Thyroid gland (tissue), 4 donors: ENCODE results near the gene LEF1. TPM values are rescaled to one million over a fixed set of nuclear protein-coding genes. Genes with fewer than 3 reads are reported as not detected.

ENCODE experiments used
- DNase-seq, 2 donors: peaks; one replicate each; pipeline ENCODE4 v3.0.0-alpha.2; 2019
- H3K27ac ChIP-seq, 3 donors: fragments of 200-600 bp; sonication (generic); 1 replicate in 2 of 3; 2 replicates in 1 of 3; pipeline ENCODE4 v1.5.1; 2016 to 2019; ENCODE audit warnings: mild to moderate bottlenecking in 1 of 3, moderate library complexity in 1 of 3
- H3K27me3 ChIP-seq: fragments of 200-600 bp; sonication (generic); one replicate; pipeline ENCODE4 v1.5.1; 2019
- H3K36me3 ChIP-seq, 2 donors: fragments of 200-600 bp; sonication (generic); one replicate each; pipeline ENCODE4 v1.5.1; 2016 to 2019
- H3K4me1 ChIP-seq, 2 donors: fragments of 200-600 bp; sonication (generic); one replicate each; pipeline ENCODE4 v1.5.1; 2017 to 2019
- H3K4me3 ChIP-seq, 3 donors: fragments of 200-600 bp; sonication (generic); replicated peaks in 1 of 3; 1 replicate in 2 of 3; 2 replicates in 1 of 3; pipeline ENCODE4 v1.5.1; 2016; ENCODE audit warnings: mild to moderate bottlenecking in 1 of 3
- H3K9me3 ChIP-seq: fragments of 200-600 bp; sonication (generic); one replicate; pipeline ENCODE4 v1.5.1; 2017
- POLR2A ChIP-seq, 2 donors: fragments of 450-650 bp; IDR thresholded peaks; one replicate each; pipeline ENCODE4 v1.6.1; 2017; ENCODE audit warnings: antibody characterized with exemption in 2 of 2, mild to moderate bottlenecking in 2 of 2, moderate library complexity in 1 of 2
- WGBS, 2 donors: methylation state at CpG; one replicate each; pipeline ENCODE4 v1.1.5; 2017; 5-methylcytosine and 5-hydroxymethylcytosine counted together
- intact Hi-C: fragments of 100-400 bp; cut with DNase I; formaldehyde crosslinking; loops from one replicate; pipeline ENCODE4 v1.15.1; 2023
- total RNA-seq, 4 donors: library from RNA; depleted of rRNA; stranded (reverse); fragments of >200 nt; gene quantifications; one replicate each; pipeline ENCODE4 v1.2.3, GENCODE V29; 2016
- TF ChIP-seq, protein P1 (sequence below), 6 experiments: fragments of 200-600 bp in 3 of 6; fragments of 450-650 bp in 3 of 6; sonication (generic) in 3 of 6; IDR thresholded peaks; one replicate each; pipeline ENCODE4 v1.5.1; 2016 to 2019; ENCODE audit warnings: antibody characterized with exemption in 6 of 6, mild to moderate bottlenecking in 2 of 6, inconsistent platforms in 1 of 6, moderate library complexity in 1 of 6

The LEF1 gene
- total RNA-seq, 4 donors from 2014 or later: 4.2 to 24.3 (median 9.9) TPM

DNA sequence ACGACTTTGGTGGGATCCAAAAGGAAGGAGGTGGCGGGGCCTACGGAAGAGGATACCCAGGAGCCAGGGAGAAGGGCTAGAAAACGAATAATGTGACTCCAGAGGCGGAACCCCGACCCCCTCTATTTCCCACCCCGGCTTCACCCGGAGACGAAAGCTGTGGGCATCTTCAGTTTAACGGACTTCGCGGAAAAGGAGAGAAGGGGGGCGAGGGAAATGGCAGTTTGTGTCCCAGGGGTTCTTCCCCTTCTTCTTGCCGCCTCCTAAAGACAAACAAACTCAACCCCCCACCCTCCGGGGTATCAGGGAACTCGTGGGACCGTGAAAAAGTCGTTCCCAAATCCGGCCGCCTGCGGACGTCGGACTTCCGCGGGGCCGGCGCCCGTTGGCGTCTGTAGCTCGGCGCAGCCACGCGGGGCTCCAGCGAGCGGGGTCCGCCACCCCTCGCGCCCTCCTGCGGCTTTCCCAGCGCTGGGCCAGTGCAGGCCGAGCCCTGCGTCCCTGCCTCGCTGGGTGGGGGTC is 3.6 kb upstream of the LEF1 start:
- peak in 1 of 2 donors; percentile 38 for DNase-seq
- H3K4me3 ChIP-seq: peak overlapping the region in 1 of 3 donors; percentile 55
- WGBS, 2 donors: 7% methylated on average over 18 to 32 of the region's 43 CpGs
- intact Hi-C loops: no loop called here
- H3K27ac ChIP-seq: peak overlapping the region in 1 of 3 donors; percentile 56
- H3K9me3 ChIP-seq: no peaks in the 10 kb centered on the region
- no peaks in the 10 kb centered on the region for H3K36me3 ChIP-seq
- no peak for TF ChIP-seq POLR2A (IDR thresholded peaks at IDR 0.05)
- TF ChIP-seq, protein P1, sequence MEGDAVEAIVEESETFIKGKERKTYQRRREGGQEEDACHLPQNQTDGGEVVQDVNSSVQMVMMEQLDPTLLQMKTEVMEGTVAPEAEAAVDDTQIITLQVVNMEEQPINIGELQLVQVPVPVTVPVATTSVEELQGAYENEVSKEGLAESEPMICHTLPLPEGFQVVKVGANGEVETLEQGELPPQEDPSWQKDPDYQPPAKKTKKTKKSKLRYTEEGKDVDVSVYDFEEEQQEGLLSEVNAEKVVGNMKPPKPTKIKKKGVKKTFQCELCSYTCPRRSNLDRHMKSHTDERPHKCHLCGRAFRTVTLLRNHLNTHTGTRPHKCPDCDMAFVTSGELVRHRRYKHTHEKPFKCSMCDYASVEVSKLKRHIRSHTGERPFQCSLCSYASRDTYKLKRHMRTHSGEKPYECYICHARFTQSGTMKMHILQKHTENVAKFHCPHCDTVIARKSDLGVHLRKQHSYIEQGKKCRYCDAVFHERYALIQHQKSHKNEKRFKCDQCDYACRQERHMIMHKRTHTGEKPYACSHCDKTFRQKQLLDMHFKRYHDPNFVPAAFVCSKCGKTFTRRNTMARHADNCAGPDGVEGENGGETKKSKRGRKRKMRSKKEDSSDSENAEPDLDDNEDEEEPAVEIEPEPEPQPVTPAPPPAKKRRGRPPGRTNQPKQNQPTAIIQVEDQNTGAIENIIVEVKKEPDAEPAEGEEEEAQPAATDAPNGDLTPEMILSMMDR (IDR thresholded peaks at IDR 0.05): peak in 1 of 6 experiments; percentile 7
- peaks cover 12% of the 10 kb centered on the region for H3K27me3 ChIP-seq
- H3K4me1 ChIP-seq: peaks cover 7 to 14% of the 10 kb centered on the region in 2 donors

DNA sequence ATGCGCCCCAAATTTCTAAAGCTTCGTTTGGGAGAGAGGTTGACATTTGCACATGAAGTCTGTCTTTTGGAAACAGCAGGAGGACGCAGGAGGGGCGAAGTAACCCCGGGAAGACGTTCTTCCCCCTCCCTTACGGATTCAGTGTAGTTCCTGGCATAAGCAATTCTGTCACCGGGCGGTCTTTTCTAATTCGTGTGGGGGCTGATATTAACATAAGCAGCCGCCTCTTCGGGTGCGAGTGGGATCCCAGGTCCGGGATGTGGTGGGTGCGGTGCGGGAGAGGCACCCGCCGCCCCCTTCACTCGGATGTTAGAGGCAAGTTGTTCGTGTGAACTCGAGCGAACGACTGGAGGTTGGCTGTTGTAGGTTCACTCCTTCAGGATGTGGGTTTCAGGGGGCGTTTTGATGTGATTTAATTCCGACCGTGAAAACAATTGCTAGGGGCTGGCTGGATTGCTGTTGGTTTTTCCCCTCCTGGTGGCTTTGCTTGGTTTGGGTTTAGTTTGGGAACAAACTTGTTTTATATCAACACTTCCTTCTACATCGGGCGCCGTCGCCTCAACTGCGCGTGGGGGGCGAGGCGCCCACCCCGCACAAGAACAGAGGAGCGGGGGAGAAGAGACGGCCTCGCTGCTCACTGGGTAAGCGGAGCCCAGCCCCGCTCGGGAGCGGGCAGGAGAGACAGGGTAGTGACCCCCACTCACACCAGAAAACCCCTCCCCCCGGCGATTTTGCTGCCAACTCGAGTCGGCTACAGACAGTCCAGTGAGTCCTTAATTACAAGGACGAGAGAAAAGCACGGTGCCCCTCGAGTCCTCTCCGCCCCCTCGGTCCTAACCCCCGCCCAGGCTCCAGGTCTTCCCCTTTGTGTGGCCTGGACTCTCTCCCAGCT is 2.9 kb upstream of the LEF1 start:
- peak in 1 of 2 donors; percentile 10 for DNase-seq
- H3K27ac ChIP-seq: no peak overlapping the region
- intact Hi-C loops: no loop called here
- no peaks in the 10 kb centered on the region for H3K9me3 ChIP-seq
- H3K4me3 ChIP-seq: peak overlapping the region in 1 of 3 donors; percentile 55
- H3K36me3 ChIP-seq: no peaks in the 10 kb centered on the region
- H3K4me1 ChIP-seq: peaks cover 7 to 18% of the 10 kb centered on the region in 2 donors
- H3K27me3 ChIP-seq: peaks cover 12% of the 10 kb centered on the region
- 6 to 13% methylated on average over 38 to 46 of the region's 52 CpGs for WGBS, 2 donors
- no peak for TF ChIP-seq POLR2A (IDR thresholded peaks at IDR 0.05)
- TF ChIP-seq, protein P1 (IDR thresholded peaks at IDR 0.05): no peak

DNA sequence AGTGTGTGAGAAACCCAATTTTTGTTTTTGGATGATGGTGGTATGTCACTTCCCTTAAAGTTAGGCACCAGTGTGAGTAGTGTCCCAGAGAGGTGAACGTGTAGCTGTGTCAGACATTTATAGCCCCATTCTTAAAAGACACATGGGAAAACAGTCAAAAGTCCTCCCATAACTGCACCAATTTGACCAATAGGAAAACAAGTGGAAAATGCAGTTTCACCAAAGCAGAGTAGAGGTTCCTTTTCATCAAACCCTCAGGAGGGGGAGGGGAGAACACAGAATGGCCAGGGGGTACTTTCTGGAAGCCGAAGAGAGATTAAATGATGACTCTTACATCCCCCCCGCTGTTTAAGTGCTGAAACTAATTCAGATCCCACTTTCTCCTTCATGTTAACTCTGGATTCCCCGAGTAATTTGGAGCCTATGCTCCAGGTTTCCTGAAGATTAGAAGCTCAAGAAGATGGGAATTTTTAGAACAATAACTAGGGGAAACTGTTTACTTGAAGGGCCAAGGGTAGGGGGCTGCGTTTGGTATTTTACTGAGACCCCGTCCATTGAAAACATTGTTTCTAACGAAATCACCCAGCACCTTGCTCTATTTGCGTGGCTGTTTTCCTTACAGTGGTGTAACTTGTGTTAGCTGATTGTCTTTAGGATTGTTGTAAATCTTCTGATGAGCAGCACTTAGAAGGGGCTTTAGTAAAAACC is 2.1 kb upstream of the LEF1 start:
- H3K9me3 ChIP-seq: no peaks in the 10 kb centered on the region
- peaks cover 7 to 26% of the 10 kb centered on the region in 2 donors for H3K4me1 ChIP-seq
- H3K27me3 ChIP-seq: peaks cover 12% of the 10 kb centered on the region
- intact Hi-C loops: no loop called here
- H3K4me3 ChIP-seq: no peak overlapping the region
- H3K36me3 ChIP-seq: no peaks in the 10 kb centered on the region
- WGBS, 2 donors: 32 to 40% methylated on average over 8 of the region's 8 CpGs
- no peak for DNase-seq
- no peak for TF ChIP-seq POLR2A (IDR thresholded peaks at IDR 0.05)
- TF ChIP-seq, protein P1 (IDR thresholded peaks at IDR 0.05): no peak
- no peak overlapping the region for H3K27ac ChIP-seq

DNA sequence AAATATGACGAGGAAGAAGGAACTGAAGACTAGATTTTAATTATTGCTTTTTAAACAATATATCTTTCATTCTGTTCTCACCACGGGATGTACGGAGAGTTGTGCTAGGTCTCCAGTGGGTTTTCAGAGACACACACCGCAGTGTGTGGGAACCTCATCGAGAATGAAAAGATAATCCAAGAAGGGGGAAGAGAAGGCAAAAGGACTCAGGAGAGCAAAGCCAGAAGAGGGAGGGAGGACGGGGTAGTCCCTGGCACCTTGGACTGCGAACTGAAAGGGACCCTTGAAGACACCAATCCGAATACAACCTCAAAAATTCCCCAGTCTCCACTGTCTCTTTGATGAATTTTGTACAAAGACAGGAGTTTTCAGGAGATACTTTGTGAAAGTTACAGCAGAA is 932 bp upstream of the LEF1 start:
- H3K36me3 ChIP-seq: no peaks in the 10 kb centered on the region
- intact Hi-C loops: no loop called here
- peaks cover 7 to 31% of the 10 kb centered on the region in 2 donors for H3K4me1 ChIP-seq
- TF ChIP-seq, protein P1 (IDR thresholded peaks at IDR 0.05): no peak
- no peak for TF ChIP-seq POLR2A (IDR thresholded peaks at IDR 0.05)
- H3K27ac ChIP-seq: no peak overlapping the region
- WGBS, 2 donors: 37 to 46% methylated on average over 8 of the region's 8 CpGs
- peaks cover 12% of the 10 kb centered on the region for H3K27me3 ChIP-seq
- DNase-seq: no peak
- no peaks in the 10 kb centered on the region for H3K9me3 ChIP-seq
- H3K4me3 ChIP-seq: no peak overlapping the region
